ENCODE measurements around the gene PYURF. TPM values are rescaled to one million over a fixed set of nuclear protein-coding genes. Genes with fewer than 3 reads are reported as not detected.
"Not testable (repeated sequence)": the region's sequence is repeated elsewhere in the genome, so short reads cannot be mapped to it uniquely, and the experiment has no call there.

PYURF gene
- 81.0 TPM for total RNA-seq
- long read RNA-seq, transcript PYURF-201 (2 exons, 1,361 nt): major isoform, 708 of 710 reads
- long read RNA-seq, partial matches to known transcripts: 0 of 710 reads
- long read RNA-seq, other reads (novel, unspliced or antisense): 2 of 710 reads

- DNase-seq (ENCODE audit: low spot score): peak; percentile 98
Observed at GRCh38 chr4:88523325-88524129, at the start of gene PYURF. Gene PYURF (minus strand): TSS chr4:88523776. CDS start chr4:88523700, 76 bp downstream.

GRCh38 chr4:88570001-88570400, 46.4 kb upstream of the PYURF start:
- DNase-seq (ENCODE audit: low spot score): no peak

- no peak for DNase-seq (ENCODE audit: low spot score)
Observed at GRCh38 chr4:88567591-88567990, 44.0 kb upstream of the PYURF start.

GRCh38 chr4:88549815-88550214, 26.2 kb upstream of the PYURF start:
- no peak for DNase-seq (ENCODE audit: low spot score)

- DNase-seq (ENCODE audit: low spot score): not testable (repeated sequence)
Observed at GRCh38 chr4:88539322-88540068, 15.9 kb upstream of the PYURF start.

GRCh38 chr4:88537709-88538108, 14.1 kb upstream of the PYURF start:
- no peak for DNase-seq (ENCODE audit: low spot score)

GRCh38 chr4:88535090-88535755, 11.6 kb upstream of the PYURF start:
- DNase-seq (ENCODE audit: low spot score): no peak

GRCh38 chr4:88533937-88534750, 10.6 kb upstream of the PYURF start:
- DNase-seq (ENCODE audit: low spot score): no peak

GRCh38 chr4:88533088-88533790, 9.7 kb upstream of the PYURF start:
- DNase-seq (ENCODE audit: low spot score): no peak

GRCh38 chr4:88531549-88531948, 8.0 kb upstream of the PYURF start:
- DNase-seq (ENCODE audit: low spot score): no peak

- no peak for DNase-seq (ENCODE audit: low spot score)
Observed at GRCh38 chr4:88528861-88529260, 5.3 kb upstream of the PYURF start.

GRCh38 chr4:88527787-88528186, 4.2 kb upstream of the PYURF start:
- DNase-seq (ENCODE audit: low spot score): no peak

- no peak for DNase-seq (ENCODE audit: low spot score)
Observed at GRCh38 chr4:88526221-88526815, 2.7 kb upstream of the PYURF start.

- DNase-seq (ENCODE audit: low spot score): no peak
Observed at GRCh38 chr4:88524171-88524570, 595 bp upstream of the PYURF start.

GRCh38 chr4:88522702-88523324, 763 bp downstream of the PYURF start:
- no peak for DNase-seq (ENCODE audit: low spot score)

- DNase-seq (ENCODE audit: low spot score): no peak
Observed at GRCh38 chr4:88518911-88519310, 4.7 kb downstream of the PYURF start.

GRCh38 chr4:88517825-88518224, 5.8 kb downstream of the PYURF start:
- no peak for DNase-seq (ENCODE audit: low spot score)

- DNase-seq (ENCODE audit: low spot score): no peak
Observed at GRCh38 chr4:88516746-88517145, 6.8 kb downstream of the PYURF start.
